IMR-90 (cell line): ENCODE data around the gene LRRC75A. TPM values are rescaled to one million over a fixed set of nuclear protein-coding genes. Genes with fewer than 3 reads are reported as not detected.

ENCODE experiments used
- BHLHE40 ChIP-seq: fragments of 150-350 bp; IDR thresholded peaks from 2 replicates; pipeline ENCODE4 v1.6.1; 2016; ENCODE audit warnings: mild to moderate bottlenecking, low read depth, low read length
- FOS ChIP-seq: fragments of 150-350 bp; IDR thresholded peaks from 2 replicates; pipeline ENCODE4 v1.6.1; 2016; ENCODE audit warnings: low read depth, low read length
- POLR2A ChIP-seq: IDR thresholded peaks from 2 replicates; pipeline ENCODE4 v1.6.1; 2012; ENCODE audit warnings: mild to moderate bottlenecking, low read depth, low read length
- RAD21 ChIP-seq: IDR thresholded peaks from 2 replicates; pipeline ENCODE4 v1.6.1; 2012; ENCODE audit warnings: low read length, improper control_type of control experiment
- RCOR1 ChIP-seq: IDR thresholded peaks from 2 replicates; pipeline ENCODE4 v1.6.1; 2012; ENCODE audit warnings: mild to moderate bottlenecking, low read length, improper control_type of control experiment; ENCODE audit not compliant: insufficient replicate concordance
- RFX5 ChIP-seq: IDR thresholded peaks from 2 replicates; pipeline ENCODE4 v1.8.0; 2012; ENCODE audit warnings: low read depth, mild to moderate bottlenecking, low read length, moderate library complexity
- polyA plus RNA-seq, 3 experiments: library from polyadenylated mRNA; depleted of rRNA; stranded (reverse); fragments of >200 nt; gene quantifications; 2 replicates each; pipeline ENCODE4 v1.2.3, GENCODE V29; 2012; ENCODE audit warnings: low replicate concordance in 1 of 3
- total RNA-seq: library from RNA; depleted of rRNA; stranded (reverse); fragments of >200 nt; gene quantifications from 2 replicates; pipeline ENCODE4 v1.2.3, GENCODE V29; 2012
- TF ChIP-seq, protein P1 (sequence below): fragments of 150-350 bp; IDR thresholded peaks from 2 replicates; pipeline ENCODE4 v1.6.1; 2017; ENCODE audit warnings: mild to moderate bottlenecking, antibody characterized with exemption, low read length, low read depth

LRRC75A gene
- total and polyA plus RNA-seq, 2 of the 4 experiments (the other 2 are of a cell fraction) = 0.72 to 1.0 TPM

DNA sequence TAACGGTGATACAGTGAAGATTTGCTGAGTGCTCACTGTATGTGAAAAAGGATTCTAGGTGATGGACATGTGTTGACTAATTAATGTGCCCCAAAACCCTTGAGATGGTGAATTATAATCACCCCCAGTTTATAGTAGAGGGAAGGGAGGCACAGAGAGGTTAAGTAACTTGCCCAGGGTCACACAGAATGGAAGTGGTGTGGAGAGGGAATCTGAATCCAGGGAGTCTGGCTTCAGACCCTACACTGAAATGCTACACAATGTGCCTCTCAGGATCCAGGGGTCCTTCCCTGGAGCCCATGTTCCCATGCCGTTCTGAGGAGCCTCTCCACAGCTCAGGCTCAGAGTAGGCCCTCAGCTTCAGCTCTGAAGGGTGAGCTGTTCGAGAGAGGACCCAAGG is 65.0 kb downstream of the LRRC75A start (continued):
- TF ChIP-seq RCOR1 (no peak), RFX5 (no peak), RAD21 (no peak), FOS (no peak), BHLHE40 (no peak), POLR2A (no peak)
- TF ChIP-seq, protein P1, sequence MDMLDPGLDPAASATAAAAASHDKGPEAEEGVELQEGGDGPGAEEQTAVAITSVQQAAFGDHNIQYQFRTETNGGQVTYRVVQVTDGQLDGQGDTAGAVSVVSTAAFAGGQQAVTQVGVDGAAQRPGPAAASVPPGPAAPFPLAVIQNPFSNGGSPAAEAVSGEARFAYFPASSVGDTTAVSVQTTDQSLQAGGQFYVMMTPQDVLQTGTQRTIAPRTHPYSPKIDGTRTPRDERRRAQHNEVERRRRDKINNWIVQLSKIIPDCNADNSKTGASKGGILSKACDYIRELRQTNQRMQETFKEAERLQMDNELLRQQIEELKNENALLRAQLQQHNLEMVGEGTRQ = no peak
